COR-L47 (cell line): ENCODE measurements around the gene LMAN2L.

Source experiments
- DNase-seq: peaks from one replicate; lab custom pipeline; 2025; lab: John Stamatoyannopoulos, UW

LMAN2L gene

GRCh38 chr2:96703021-96703751, 36.7 kb downstream of the LMAN2L start:
- no peak for DNase-seq

DNA sequence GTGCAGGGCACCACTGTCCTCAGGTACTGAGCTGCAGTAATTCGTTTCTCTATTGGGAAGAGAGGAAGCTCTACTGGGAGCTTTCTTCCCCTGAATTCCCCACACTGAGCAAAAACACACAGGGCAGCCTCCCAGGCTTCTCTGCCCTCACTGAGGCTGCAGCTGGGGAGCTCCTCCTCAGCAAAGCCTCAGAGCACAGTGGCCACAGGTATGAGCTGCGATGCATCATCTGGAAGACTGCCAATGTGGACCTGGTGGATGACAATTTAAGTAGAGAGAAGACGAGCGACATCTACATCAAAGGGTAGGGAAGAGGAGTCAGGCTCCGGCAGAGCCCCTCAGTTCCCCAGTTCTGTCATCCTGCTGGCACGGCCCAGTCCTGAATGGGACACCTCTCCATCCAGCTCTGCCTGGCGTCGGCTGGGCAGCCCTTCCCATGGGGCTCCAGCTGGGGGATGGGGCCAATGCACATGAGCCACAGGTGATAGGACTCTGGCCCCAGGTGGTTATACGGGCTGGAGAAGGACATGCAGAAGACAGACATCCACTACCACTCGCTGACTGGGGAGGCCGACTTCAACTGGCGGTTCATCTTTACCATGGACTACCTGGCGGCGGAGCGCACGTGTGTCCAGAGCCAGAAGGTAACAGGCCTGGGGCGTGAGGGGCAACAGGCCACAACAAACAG, 37.6 kb downstream of the LMAN2L start:
- peak; percentile 15 for DNase-seq

DNA sequence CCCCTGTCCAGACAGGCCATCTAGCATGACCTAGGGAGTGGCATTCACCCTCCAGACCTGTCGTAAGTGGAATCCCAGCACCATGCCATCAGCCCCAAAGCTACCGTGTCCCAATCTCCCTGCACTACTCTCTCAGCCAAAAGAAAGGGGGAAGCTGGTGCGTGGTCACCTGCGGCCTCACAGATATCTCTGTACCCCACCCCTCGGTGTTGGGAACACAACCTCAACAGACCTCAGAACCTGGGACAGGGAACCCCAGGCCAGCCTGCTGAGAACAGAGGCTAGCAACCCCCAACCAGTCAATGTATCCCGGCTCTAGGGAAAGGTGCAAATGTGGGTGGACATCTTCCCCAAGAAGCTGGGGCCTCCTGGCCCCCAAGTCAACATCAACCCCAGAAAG, 38.2 kb downstream of the LMAN2L start:
- DNase-seq: no peak

DNA sequence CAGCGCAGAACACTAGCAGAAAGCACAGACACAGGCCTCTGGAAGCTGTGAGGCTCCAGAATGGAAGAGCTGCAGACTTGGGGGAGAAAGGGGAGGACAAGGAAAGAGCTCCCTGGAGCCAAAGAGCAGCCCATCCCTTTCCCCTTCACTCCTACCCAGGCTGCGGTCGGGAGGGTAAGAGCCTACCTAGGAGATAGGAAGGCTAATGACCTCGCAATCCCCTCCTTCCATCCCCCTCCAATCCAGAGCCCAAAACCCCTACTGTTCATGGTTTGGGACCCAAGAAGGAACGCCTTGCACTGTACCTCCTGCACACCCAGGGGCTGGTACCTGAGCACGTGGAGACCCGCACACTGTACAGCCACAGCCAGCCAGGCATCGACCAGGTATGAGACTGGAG, 39.8 kb downstream of the LMAN2L start:
- DNase-seq: no peak

- no peak for DNase-seq
Measured at GRCh38 chr2:96699621-96700020, 40.2 kb downstream of the LMAN2L start.

- no peak for DNase-seq
Measured at GRCh38 chr2:96699021-96699420, 40.8 kb downstream of the LMAN2L start.

DNA sequence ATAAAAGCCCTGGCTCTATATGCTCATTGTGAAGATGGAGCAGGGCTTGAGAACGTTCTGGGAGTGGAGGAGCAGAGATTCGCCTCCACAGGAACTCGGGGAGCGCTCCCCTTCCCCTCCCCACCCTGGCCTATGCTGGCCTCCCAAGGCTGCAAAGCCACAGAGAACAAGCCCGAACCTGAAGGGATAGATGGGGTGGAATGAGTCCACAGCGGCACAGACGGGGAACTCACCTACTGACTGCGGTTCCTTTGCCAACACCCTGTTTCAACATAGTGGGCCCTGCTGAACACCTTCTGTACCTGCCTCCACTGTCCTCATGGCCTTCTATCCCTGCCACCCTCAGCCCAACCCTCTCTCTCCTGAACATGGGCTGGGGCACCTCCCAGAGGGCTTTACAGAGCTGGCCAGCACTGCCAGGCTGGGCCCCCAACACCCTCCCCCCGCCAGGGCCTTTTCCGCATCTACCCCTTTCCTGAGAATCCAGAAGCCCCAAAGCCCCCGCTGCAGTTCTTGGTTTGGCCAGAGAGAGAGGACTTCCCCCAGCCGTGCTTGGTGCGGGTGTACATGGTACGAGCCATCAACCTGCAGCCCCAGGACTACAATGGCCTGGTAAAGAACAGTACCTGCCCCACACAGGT, 41.5 kb downstream of the LMAN2L start:
- no peak for DNase-seq

DNA sequence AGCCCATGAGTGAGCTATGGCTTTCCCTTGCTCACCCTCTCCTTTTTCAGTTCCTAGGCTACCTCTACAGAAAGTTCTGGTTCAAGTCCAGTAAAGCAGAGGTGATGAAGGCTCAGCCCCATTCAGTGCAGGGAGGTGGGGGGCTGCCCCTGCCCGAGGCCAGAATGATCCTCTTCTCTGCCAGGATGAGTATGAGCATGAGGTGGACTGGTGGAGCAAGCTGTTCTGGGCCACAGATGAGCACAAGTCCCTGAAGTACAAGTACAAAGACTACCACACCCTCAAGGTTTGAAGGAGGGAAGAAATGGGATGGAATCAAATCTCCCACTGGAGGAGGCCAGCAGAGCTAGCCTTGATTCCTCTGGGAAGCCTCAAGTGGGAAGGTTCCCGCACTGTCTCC, 42.4 kb downstream of the LMAN2L start:
- DNase-seq: no peak

DNA sequence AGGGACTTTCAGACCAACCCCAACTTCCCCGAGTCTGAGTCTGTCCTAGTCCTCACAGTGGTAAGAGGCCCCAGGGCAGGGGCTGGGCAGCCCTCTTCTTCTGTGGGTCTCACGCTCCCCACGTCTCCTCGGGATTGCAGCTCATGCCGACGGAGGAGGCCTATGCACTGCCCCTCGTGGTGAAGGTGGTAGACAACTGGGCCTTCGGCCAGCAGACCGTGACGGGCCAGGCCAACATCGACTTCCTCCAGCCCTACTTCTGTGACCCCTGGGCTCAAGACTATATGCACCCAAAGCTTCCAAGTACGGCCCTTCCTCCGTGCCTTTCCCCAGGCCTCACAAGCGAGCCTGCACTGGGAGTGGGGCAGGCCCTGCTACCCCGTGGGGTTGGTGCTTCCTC, 44.3 kb downstream of the LMAN2L start:
- DNase-seq: no peak

GRCh38 chr2:96694816-96695455, 44.9 kb downstream of the LMAN2L start:
- DNase-seq: no peak

- no peak for DNase-seq
Measured at GRCh38 chr2:96694279-96694678, 45.6 kb downstream of the LMAN2L start.

DNA sequence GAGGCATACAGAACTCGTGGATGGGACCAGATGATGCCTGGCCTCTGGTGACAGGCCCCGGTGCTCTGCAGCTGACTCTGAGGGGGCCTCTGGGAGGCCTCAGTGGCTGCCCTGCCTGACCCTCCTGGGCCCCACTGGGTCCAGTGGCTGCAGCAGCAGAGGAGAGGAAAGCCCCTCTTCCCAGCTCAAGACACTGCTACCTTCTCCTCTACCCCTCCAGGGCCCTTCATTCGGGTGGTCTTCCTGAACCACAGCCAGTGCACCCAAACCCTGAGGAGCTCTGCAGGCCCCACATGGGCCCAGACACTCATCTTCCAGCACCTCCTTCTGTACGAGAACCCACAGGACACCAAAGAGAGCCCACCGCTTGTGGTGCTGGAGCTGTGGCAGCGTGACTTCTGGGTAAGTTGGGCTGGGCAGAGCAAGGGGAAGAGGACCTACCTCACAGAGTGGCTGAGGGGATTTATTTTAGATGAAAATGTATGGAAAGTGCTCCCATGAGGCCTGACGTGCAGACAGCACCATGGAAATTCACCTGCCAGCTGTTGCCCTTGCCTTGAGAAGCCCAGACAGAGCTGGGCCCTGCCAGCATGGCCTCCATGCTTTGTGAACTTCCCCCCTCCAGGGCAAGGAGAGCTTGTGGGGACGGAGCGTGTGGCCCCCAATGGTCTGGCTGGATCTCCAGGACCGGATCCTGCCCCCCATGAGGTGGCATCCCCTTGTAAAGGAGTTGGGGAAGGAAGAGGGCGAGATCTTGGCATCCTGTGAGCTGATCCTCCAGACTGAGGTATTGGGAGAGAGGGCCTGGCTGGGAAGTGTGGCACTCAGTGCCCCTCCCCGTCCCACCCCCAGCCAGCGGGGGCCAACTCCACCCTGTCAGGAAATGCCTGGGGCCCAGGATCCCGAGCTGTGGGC, 46.3 kb downstream of the LMAN2L start:
- no peak for DNase-seq

- DNase-seq: no peak
Measured at GRCh38 chr2:96692094-96692971, 47.5 kb downstream of the LMAN2L start.

DNA sequence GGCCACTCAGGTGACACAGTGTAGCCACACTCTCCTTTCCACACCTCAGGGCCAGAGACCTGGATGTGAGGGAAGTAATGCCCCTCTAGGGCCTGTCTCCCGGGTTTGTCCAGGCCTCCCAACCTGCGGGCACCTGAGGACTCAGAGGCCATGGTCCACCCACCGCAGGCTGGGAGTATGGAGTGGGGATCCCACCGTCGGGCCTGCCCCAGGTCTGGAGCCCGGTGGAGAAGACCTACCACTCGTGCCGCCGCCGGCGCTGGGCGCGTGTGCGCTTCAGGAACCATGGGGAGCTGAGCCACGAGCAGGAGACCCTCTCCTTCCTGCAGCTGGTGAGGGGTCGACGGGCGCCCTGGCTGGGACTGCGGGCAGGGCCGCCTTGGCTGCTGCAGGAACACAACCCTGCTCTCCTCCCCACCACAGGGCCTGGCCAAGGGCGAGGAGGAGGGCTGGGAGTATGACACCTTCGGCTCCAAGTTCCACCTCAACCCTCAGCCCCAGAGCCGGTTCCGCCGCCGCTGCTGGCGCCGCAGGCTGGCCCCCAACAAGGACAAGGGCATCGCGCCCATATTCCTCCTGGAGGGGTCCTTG, 48.7 kb downstream of the LMAN2L start:
- DNase-seq: no peak

DNA sequence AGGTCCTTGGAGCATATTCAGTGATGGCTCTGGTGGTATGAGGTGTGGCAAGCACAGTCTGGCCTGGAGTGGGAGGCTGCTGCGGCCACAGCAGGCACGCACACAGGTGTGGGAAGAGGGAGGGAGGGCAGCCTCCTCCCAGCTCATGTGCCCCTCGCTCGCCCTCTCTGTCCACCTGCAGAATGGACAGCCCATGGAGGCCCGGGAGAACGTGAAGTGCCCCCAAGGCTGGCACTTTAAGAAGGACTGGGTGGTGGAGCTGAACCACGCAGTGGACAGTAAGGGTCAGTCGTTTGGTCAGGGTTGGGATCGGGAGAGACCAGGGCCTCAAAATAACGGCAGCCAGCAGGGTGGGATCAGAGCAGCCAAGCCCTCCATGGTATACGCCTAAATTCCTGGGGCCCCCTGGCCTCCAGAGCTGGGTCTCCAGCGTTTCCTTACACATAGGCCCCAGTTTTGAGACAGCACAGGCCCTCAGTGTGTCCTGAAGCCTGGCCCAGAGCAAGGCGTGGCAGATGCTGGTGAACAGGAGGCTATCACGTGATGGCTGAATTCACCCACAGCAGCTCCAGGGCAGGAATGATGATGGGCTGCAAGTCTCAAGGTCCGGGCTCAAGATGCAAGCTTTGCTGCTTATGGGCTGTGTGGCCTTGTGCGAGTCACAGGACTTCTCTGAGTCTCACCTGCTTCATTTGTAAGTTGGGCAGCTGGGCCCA, 49.4 kb downstream of the LMAN2L start:
- DNase-seq: no peak

GRCh38 chr2:96689431-96689991, 50.4 kb downstream of the LMAN2L start:
- DNase-seq: no peak

- DNase-seq: no peak
Measured at GRCh38 chr2:96688649-96689430, 51.0 kb downstream of the LMAN2L start.
